Measurements from ENCODE around the gene ATP10B.

DNA sequence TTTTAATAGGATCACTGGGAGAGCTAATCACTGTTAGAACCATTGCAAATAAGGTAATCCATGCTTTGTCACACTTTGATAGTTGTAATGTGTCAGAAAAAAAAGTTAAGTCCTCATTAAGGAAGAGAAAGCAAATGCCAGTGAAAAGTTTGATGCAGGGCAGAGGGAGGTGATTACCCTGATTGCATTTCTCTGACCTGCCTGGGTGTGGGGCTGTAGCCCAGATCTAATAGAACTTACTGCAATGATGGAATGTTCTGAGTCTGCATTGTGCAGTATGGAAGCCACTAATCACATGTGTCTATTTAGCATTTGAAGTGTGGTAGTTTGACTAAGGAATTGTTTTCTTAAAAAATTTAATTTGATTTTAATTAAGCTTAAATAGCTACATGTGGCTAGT is 202.7 kb downstream of the ATP10B start:
- TF ChIP-seq, protein P1, sequence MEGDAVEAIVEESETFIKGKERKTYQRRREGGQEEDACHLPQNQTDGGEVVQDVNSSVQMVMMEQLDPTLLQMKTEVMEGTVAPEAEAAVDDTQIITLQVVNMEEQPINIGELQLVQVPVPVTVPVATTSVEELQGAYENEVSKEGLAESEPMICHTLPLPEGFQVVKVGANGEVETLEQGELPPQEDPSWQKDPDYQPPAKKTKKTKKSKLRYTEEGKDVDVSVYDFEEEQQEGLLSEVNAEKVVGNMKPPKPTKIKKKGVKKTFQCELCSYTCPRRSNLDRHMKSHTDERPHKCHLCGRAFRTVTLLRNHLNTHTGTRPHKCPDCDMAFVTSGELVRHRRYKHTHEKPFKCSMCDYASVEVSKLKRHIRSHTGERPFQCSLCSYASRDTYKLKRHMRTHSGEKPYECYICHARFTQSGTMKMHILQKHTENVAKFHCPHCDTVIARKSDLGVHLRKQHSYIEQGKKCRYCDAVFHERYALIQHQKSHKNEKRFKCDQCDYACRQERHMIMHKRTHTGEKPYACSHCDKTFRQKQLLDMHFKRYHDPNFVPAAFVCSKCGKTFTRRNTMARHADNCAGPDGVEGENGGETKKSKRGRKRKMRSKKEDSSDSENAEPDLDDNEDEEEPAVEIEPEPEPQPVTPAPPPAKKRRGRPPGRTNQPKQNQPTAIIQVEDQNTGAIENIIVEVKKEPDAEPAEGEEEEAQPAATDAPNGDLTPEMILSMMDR (IDR thresholded peaks at IDR 0.05), result no peak
- TF ChIP-seq POLR2A (IDR thresholded peaks at IDR 0.05), result no peak
